Measurements from ENCODE around the gene RCE1. TPM values are rescaled to one million over a fixed set of nuclear protein-coding genes. Genes with fewer than 3 reads are reported as not detected.

The RCE1 gene, protein sequence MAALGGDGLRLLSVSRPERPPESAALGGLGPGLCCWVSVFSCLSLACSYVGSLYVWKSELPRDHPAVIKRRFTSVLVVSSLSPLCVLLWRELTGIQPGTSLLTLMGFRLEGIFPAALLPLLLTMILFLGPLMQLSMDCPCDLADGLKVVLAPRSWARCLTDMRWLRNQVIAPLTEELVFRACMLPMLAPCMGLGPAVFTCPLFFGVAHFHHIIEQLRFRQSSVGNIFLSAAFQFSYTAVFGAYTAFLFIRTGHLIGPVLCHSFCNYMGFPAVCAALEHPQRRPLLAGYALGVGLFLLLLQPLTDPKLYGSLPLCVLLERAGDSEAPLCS
- 18.1 and 26.0 TPM in 2 replicates for total RNA-seq

GRCh38 chr11:66842896-66843775, at the start of gene RCE1:
Gene RCE1, plus strand, starts transcription at chr11:66843441. Its CDS starts 15 bp downstream, at chr11:66843456.

DNA sequence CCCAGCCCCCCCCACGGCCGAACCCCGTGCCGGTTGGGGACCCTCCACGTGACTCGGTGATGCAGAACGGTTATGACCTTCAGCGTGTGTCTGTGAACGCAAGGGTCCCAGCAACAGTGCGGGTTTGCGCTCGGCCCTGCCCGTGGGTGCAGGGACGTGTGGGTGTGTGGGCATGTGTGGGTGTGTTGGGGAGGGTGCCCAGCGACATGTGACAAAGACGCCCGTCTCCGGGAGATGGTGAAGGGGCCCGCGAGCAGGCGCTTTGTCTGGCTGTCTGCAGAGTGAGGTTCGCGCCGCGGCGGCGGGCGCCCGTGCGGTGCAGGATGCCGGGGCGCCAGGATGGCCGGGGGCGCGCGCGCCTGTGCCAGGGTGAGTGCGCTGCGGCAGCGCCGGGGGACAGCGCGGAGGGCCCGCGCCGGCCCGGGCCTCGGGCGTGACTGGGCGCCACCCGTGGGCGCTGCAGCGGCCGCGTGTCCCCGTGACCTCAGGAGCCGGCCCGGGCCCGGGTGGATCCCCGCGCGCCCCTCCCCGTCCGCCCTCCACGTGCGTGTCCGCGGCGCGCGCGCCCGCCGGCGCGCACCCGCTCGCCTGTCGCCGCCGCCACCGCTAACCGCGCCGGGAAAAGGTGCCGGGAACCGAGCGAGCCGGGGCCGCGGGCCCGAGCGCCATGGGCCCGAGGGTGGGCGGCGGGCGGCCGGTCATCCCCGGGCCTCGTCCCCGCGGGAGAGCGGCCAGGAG, 13.4 kb downstream of the RCE1 start, which contains the start of gene LRFN4:
LRFN4 (plus strand) TSS at position 569 of the 738 bp plus-strand sequence. CDS start 681 bp downstream, outside the sequence.

Other genes starting within 250 kb of the RCE1 start
- gene RBM14, start 226.8 kb upstream of the RCE1 start, total RNA-seq: 37.3 and 39.3 TPM in 2 replicates
- 90.0 and 98.2 TPM in 2 replicates for gene RBM4, start 204.7 kb upstream of the RCE1 start, total RNA-seq
- 33.0 and 37.3 TPM in 2 replicates for gene RBM4B, start 165.6 kb upstream of the RCE1 start, total RNA-seq
- gene SPTBN2, start 114.2 kb upstream of the RCE1 start, total RNA-seq: 26.3 and 29.9 TPM in 2 replicates
- gene LRFN4, start 13.6 kb downstream of the RCE1 start, total RNA-seq: 9.4 and 20.8 TPM in 2 replicates
- 4.3 and 11.2 TPM in 2 replicates for gene PC, start 114.9 kb downstream of the RCE1 start, total RNA-seq
- not detected in 2 replicates for gene C11orf86, start 131.9 kb downstream of the RCE1 start, total RNA-seq
- gene SYT12, start 179.7 kb downstream of the RCE1 start, total RNA-seq: not detected in 2 replicates
- gene RHOD, start 213.4 kb downstream of the RCE1 start, total RNA-seq: 51.4 and 158 TPM in 2 replicates

Measured in placental epithelial cell (primary cell).